GM19043 (cell line): ENCODE measurements around the gene RAB33A.

Source experiments
- ATAC-seq: cut with Tn5 transposase; IDR thresholded peaks from one replicate; pipeline ENCODE4 v1.9.1; 2021; ENCODE audit warnings: low read depth; ENCODE audit not compliant: unreplicated experiment

RAB33A gene

GRCh38 chrX:130171446-130172126, at the start of gene RAB33A:
TSS of gene RAB33A (plus strand) at chrX:130171962. CDS start at chrX:130172063, 101 bp downstream.
- no peak for ATAC-seq

- no peak for ATAC-seq
These were observed 47.2 kb upstream of the RAB33A start for GRCh38 chrX:130124577-130124976.

GRCh38 chrX:130125091-130125874, 46.5 kb upstream of the RAB33A start:
- ATAC-seq = no peak

DNA sequence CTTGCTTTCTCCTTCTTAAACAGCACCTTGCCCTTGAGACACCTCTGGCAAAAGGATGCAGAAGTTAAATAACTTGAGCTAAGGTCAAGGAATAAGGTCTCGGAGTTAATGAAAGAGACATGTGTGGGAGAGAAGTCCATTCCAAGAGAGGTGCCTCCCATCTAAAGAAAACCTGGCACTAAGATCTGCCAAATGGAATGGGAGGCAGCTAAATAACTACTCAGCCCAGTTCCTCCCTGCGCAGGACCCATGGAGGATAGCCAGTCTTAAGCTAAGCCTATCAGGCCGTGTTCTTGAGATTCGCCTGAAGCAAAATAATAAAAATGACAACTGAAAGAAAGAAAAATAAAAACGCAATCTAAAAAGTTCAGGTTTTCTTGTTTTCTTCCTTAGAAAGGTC, 40.8 kb upstream of the RAB33A start:
- no peak for ATAC-seq

DNA sequence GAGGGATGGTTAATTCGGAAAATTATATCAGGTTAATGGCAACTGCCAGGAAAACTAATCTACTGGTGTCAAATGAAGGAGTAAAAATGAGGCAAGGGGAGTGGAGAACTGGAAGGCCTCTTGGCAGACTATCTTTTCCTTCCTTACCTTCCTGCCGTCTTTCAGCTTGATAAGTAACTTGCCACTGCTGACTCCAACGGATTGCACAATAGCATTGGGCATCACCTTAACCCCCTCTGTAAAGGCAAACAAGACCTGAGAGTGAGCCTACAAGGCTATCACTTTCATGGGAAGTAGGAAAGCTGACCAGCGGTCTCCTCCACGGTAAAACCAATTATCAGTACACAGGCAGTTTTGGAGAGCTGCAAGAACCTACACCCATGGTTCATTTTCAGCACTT, 35.3 kb upstream of the RAB33A start:
- ATAC-seq = no peak

DNA sequence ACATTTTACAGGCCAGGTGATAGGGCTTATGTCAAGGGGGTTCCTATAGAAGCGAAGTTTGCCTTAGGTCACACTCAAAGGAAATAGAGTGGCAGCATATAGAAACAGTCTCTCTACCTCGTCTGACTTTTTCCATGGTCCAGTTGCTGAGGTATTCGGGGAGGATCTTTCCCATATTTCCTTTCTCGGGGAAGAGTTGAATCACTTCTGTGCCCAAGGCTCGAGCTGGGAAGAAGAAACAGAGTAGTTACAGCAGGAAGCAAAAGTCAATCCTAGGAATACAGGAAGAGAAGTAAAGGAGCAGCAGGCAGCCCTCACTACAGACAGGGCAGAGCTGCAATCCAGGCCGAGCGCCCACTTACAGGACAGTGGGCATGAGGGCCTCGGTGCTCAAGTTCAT, 34.8 kb upstream of the RAB33A start:
- ATAC-seq = no peak

DNA sequence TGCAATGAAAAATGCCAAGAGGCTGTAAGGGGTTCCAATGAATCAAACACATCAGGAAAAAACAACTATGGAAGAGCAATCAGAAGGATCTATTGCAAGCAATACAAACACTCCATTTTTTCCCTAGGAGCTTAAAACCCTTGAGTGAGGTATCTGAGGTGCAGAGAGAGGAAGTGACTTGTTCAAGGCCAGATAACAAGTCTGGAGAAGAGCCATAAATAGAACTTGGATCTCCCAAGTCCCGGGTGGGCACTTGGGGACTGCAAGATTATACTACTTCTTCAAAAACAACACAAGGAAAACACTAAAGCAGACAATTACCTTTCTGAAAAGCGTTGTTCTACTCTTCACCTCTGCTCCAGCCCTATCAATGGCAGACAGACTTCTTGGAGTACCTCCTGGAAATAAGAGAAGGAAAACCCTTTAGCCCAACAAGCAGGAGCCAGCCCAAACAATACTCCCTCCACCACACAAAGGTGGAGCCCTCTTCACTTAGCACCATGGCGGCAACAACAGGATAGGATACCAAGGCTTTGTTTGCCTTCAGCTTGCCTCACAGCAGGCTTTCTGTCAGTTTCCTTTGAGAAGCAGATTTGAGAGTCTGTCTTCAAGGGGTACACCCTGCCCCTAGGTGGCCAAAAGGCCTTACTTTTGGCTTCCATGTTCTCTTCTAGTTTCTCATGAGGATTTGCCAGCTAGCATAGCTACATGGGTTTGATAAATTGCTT, 32.1 kb upstream of the RAB33A start:
- ATAC-seq = no peak

- ATAC-seq = no peak
These were observed 27.3 kb upstream of the RAB33A start for GRCh38 chrX:130144509-130144908.

DNA sequence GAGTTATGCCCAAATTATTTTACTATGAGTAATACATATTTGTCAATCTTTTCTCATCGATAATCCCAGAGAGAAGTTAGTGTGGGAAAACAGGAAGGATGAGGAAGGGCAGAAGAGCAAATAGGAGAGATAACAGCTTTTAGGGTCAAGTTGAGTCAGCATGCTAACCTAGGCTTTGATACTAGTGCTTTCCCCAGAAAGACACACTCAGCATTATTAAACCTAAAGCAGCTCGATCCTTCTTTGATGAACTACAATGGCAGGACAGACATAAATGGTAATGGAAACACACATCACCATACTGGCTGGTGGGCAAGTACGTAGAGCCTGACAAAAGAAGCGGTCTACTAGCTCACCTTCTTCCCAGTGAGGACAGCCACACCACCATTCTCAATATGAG, 26.6 kb upstream of the RAB33A start:
- ATAC-seq = no peak

DNA sequence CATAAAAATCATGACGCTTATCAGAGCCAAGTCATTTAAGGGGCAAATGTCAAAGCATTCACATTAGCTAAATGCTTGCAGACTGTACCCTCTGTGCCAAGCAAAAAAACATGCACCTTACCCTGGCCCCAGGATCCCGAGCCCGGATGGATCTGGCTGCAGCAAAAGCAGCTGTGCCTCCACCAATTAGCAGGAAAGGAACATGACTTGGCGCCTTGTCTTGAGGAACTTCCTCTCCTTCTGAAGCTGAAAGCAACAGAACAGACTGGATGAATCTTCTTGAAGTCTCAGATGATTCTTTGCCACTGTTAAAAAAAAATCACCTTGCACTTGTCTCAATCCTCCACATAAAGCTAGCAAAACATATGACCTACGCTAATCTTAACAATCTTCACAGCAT, 24.1 kb upstream of the RAB33A start:
- no peak for ATAC-seq

- ATAC-seq = no peak
These were observed 16.2 kb upstream of the RAB33A start for GRCh38 chrX:130155564-130155963.

GRCh38 chrX:130158311-130158710, 13.5 kb upstream of the RAB33A start:
- ATAC-seq = no peak

DNA sequence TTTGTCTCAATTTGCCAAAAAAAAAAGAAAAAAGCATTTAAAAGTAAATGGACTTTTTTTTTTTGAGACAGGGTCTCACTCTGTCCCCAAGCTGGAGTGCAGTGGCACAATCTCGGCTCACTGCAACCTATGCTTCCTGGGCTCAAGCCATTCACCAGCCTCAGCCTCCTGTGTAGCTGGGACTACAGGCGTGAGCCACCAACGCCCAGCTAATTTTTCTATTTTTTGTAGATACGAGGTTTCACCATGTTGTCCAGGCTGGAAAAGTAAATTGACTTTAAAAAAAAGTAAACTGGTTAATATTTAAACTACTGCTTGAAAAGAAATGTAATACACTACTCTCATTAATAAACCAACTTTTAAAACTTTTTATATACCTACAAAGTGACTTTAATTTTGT, 12.0 kb upstream of the RAB33A start:
- no peak for ATAC-seq

- ATAC-seq = no peak
These were observed 9.5 kb upstream of the RAB33A start for GRCh38 chrX:130162094-130162735.

DNA sequence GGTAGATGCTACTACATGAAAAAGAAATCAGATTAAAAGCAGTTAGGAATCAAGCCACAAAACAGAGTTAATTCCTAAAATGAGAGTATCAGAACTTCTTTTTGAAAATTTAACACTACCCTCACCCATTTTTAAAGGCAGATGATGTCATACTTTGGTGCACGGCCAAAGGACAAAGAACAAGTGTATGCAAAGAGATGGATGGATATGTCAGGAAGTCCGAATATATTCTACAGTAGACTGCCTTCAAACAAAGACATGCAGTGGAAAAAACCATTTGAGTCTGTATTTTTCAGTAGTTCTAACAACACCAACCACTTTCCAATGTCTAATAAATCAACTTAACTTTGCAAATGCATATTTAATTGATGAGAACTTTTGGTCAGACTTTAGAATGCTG, 8.4 kb upstream of the RAB33A start:
- no peak for ATAC-seq

GRCh38 chrX:130165181-130165702, 6.5 kb upstream of the RAB33A start:
- no peak for ATAC-seq

- peak; percentile 79 for ATAC-seq
These were observed 5.9 kb upstream of the RAB33A start, which contains the start of gene AIFM1 for GRCh38 chrX:130165703-130166502. TSS of gene AIFM1 (minus strand) at chrX:130165841. CDS start at chrX:130165656, 185 bp downstream.

DNA sequence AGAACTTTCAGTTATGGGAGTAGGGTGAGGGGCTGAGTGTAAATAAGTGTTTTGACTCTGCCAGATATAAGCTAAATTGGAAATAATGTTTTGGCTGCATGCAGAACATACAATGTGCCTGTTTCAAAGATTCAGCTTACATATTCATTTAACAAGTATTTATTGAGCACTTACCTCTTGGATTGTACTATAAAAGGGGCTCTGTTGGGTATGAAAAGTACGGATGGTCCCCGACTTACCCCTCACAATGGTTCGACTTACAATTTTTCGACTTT, 5.3 kb upstream of the RAB33A start:
- ATAC-seq = no peak

- ATAC-seq = no peak
These were observed 4.7 kb upstream of the RAB33A start for GRCh38 chrX:130167040-130167439.
